ENCODE results near the gene ANKRD44.

Gene ANKRD44

GRCh38 chr2:197113275-197113711 is 197.3 kb downstream of the ANKRD44 start:
- TF ChIP-seq CTCF (IDR thresholded peaks at IDR 0.05; ENCODE audit: low read length) (peak; percentile 57), EZH2 (IDR thresholded peaks at IDR 0.05; ENCODE audit: borderline replicate concordance, low read length) (no peak)
- Histone ChIP-seq H3K9ac (ENCODE audit: low read length) (no peak overlapping the region), H3K9me2 (ENCODE audit: low read depth, low read length) (no peaks in the 10 kb centered on the region), H3K9me3 (ENCODE audit: low read length) (no peaks in the 10 kb centered on the region), H4K20me1 (ENCODE audit: insufficient read depth, low read length) (no peaks in the 10 kb centered on the region), H2AFZ (ENCODE audit: low read length) (no peak overlapping the region), H3K4me2 (ENCODE audit: low read length) (no peak overlapping the region), H3F3A (ENCODE audit: insufficient read depth, low read length) (no peaks in the 10 kb centered on the region), H3K36me3 (ENCODE audit: insufficient read depth, low read length) (peaks cover 18% of the 10 kb centered on the region; the same call in 1 of the 2 replicates), H3K4me1 (ENCODE audit: insufficient read depth, low read length, severe bottlenecking) (peaks cover 25% of the 10 kb centered on the region), H3K79me2 (ENCODE audit: insufficient read depth, low read length) (no peaks in the 10 kb centered on the region), H3K27ac (ENCODE audit: low read depth, low read length, poor library complexity, severe bottlenecking) (peak overlapping the region; percentile 58), H3K4me3 (ENCODE audit: low read depth, low read length, poor library complexity, severe bottlenecking) (no peak overlapping the region), H3K27me3 (ENCODE audit: insufficient read depth, low read length) (no peaks in the 10 kb centered on the region)

DNA sequence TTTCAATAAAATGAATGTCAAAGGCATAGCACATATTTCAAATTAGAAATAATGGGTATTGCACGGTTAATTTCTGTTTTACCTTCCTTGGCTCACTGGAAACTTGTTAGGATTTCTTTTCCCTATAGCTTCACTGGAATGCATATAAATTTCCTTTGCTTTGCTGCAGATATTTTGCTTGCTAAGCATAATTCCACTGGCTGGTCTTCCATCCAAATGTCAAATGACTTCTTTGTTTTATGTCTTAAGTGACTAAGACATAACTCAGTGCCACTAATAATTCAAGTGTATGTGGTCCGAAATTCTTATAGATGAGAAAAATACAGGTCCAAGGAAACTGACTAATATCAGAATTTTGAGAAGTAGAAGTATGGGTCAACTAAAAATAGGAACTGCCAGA is 201.3 kb downstream of the ANKRD44 start:
- no peak overlapping the region for H2AFZ ChIP-seq (ENCODE audit: low read length)
- no peaks in the 10 kb centered on the region for H3K27me3 ChIP-seq (ENCODE audit: insufficient read depth, low read length)
- no peak overlapping the region for H3K9ac ChIP-seq (ENCODE audit: low read length)
- H3K36me3 ChIP-seq (ENCODE audit: insufficient read depth, low read length): peaks cover 18% of the 10 kb centered on the region; the same call in 1 of the 2 replicates
- no peak overlapping the region for H3K4me2 ChIP-seq (ENCODE audit: low read length)
- no peaks in the 10 kb centered on the region for H3K9me2 ChIP-seq (ENCODE audit: low read depth, low read length)
- TF ChIP-seq CTCF (IDR thresholded peaks at IDR 0.05; ENCODE audit: low read length) (no peak), EZH2 (IDR thresholded peaks at IDR 0.05; ENCODE audit: borderline replicate concordance, low read length) (no peak)
- H3K4me3 ChIP-seq (ENCODE audit: low read depth, low read length, poor library complexity, severe bottlenecking): no peak overlapping the region
- H4K20me1 ChIP-seq (ENCODE audit: insufficient read depth, low read length): no peaks in the 10 kb centered on the region
- H3K27ac ChIP-seq (ENCODE audit: low read depth, low read length, poor library complexity, severe bottlenecking): no peak overlapping the region
- no peaks in the 10 kb centered on the region for H3K9me3 ChIP-seq (ENCODE audit: low read length)
- no peaks in the 10 kb centered on the region for H3F3A ChIP-seq (ENCODE audit: insufficient read depth, low read length)
- peaks cover 6% of the 10 kb centered on the region for H3K4me1 ChIP-seq (ENCODE audit: insufficient read depth, low read length, severe bottlenecking)
- no peaks in the 10 kb centered on the region for H3K79me2 ChIP-seq (ENCODE audit: insufficient read depth, low read length)

DNA sequence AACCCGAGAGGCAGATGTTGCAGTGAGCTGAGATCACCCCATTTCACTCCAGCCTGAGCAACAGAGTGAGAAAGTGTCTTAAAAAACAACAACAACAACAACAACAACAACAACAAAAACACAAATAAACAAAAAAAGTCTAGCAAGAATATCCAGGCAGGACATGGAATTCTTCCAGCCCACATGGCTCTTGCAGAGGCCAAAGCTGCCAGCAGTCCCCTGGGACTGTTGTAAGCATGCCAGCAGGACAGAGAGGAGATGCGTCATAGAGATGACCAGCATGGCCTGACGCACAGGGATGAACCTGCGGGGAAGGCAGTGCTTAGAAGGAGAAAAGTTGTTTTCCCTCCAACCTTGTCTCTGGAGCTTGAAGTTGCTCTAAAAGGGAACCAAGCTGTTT is 201.8 kb downstream of the ANKRD44 start:
- Histone ChIP-seq H3K9ac (ENCODE audit: low read length) (no peak overlapping the region), H3K79me2 (ENCODE audit: insufficient read depth, low read length) (no peaks in the 10 kb centered on the region), H2AFZ (ENCODE audit: low read length) (no peak overlapping the region), H3K4me1 (ENCODE audit: insufficient read depth, low read length, severe bottlenecking) (peaks cover 5% of the 10 kb centered on the region), H4K20me1 (ENCODE audit: insufficient read depth, low read length) (no peaks in the 10 kb centered on the region), H3K9me3 (ENCODE audit: low read length) (no peaks in the 10 kb centered on the region), H3K4me2 (ENCODE audit: low read length) (no peak overlapping the region), H3K27ac (ENCODE audit: low read depth, low read length, poor library complexity, severe bottlenecking) (no peak overlapping the region), H3F3A (ENCODE audit: insufficient read depth, low read length) (no peaks in the 10 kb centered on the region), H3K9me2 (ENCODE audit: low read depth, low read length) (no peaks in the 10 kb centered on the region), H3K36me3 (ENCODE audit: insufficient read depth, low read length) (peaks cover 18% of the 10 kb centered on the region; the same call in 1 of the 2 replicates), H3K27me3 (ENCODE audit: insufficient read depth, low read length) (no peaks in the 10 kb centered on the region), H3K4me3 (ENCODE audit: low read depth, low read length, poor library complexity, severe bottlenecking) (no peak overlapping the region)
- no peak for TF ChIP-seq EZH2 (IDR thresholded peaks at IDR 0.05; ENCODE audit: borderline replicate concordance, low read length)
- no peak for TF ChIP-seq CTCF (IDR thresholded peaks at IDR 0.05; ENCODE audit: low read length)
